ENCODE results near the gene EMSY. TPM values are rescaled to one million over a fixed set of nuclear protein-coding genes. Genes with fewer than 3 reads are reported as not detected.

The EMSY gene
- total and polyA plus RNA-seq, 2 of the 13 experiments (the other 11 are each of a cell fraction or from before 2014, with no cell fraction given), result 11.6 to 18.5 TPM

DNA sequence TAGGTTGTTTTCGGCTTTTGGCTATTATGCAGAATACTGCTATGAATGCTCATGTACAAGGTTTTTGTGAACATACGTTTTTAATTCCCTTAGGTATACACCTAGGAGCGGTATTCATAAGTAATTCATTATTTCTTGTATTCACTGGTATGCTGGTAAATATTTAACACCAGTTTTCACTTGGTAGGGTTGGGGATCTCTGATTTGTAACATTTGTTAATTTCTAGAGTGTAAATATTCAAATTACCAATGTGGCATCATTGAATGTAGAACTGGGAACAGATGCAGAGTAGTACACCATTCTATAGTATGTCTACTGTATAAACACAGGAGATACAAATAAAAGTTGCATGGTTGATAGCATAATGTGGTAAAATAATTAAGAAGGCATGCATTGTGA lies 47.4 kb upstream of the EMSY start:
- Histone ChIP-seq H4K20me1 (ENCODE audit: insufficient read depth, low read length) (no peaks in the 10 kb centered on the region), H2AFZ (ENCODE audit: low read length) (no peak overlapping the region), H3K27ac (ENCODE audit: extremely low read length, insufficient read depth, low read length) (no peak overlapping the region), H3K4me2 (ENCODE audit: low read depth, low read length) (no peak overlapping the region), H3K79me2 (ENCODE audit: insufficient read depth, low read length) (no peaks in the 10 kb centered on the region), H3K36me3 (replicated peaks in 1 of 2; ENCODE audit: control insufficient read depth in 1 of 2, insufficient read depth in 2 of 2, low read length in 2 of 2) (no peaks in the 10 kb centered on the region), H3K27me3 (ENCODE audit: control insufficient read depth in 1 of 2, insufficient read depth in 2 of 2, low read length in 2 of 2) (no peaks in the 10 kb centered on the region), H3K9me3 (ENCODE audit: low read length) (no peaks in the 10 kb centered on the region), H3K4me1 (ENCODE audit: insufficient read depth, low read length) (peaks cover 4% of the 10 kb centered on the region), H3K9ac (ENCODE audit: insufficient read depth, low read depth, low read length) (no peak overlapping the region), H3K4me3 (replicated peaks in 1 of 3; ENCODE audit: insufficient read depth in 1 of 3, low read depth in 2 of 3, low read length in 3 of 3) (no peak overlapping the region)
- no TSS peak for BruUV-seq (replicated peaks)
- CTCF ChIA-PET (ENCODE audit: low intra/inter-chr PET ratio, low total read pairs), result no interaction called here
- POLR2A ChIA-PET, result no interaction called here
- in situ Hi-C loops (cut with HindIII; ENCODE audit: extremely low pct_ligation_motif_present, low pct_unique_long_range_greater_than_20kb), result no loop called here
- ATAC-seq, result no peak
- intact Hi-C loops (cut with micrococcal nuclease; ENCODE audit: unreplicated experiment), result no loop called here
- no peak for DNase-seq (ENCODE audit: low spot score)
- FAIRE-seq, result no peak
- 76% methylated on average over 3 of the region's 3 CpGs for WGBS (ENCODE audit: low lambda C conversion rate)
- TF ChIP-seq, protein P1, sequence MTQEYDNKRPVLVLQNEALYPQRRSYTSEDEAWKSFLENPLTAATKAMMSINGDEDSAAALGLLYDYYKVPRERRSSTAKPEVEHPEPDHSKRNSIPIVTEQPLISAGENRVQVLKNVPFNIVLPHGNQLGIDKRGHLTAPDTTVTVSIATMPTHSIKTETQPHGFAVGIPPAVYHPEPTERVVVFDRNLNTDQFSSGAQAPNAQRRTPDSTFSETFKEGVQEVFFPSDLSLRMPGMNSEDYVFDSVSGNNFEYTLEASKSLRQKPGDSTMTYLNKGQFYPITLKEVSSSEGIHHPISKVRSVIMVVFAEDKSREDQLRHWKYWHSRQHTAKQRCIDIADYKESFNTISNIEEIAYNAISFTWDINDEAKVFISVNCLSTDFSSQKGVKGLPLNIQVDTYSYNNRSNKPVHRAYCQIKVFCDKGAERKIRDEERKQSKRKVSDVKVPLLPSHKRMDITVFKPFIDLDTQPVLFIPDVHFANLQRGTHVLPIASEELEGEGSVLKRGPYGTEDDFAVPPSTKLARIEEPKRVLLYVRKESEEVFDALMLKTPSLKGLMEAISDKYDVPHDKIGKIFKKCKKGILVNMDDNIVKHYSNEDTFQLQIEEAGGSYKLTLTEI (CRISPR knock-in tag; conservative IDR thresholded peaks at IDR 0.05), result no peak
- TF ChIP-seq ZSCAN30 (CRISPR knock-in tag; IDR thresholded peaks at IDR 0.05), result no peak
- no peak for TF ChIP-seq NONO (IDR thresholded peaks at IDR 0.05)
- no peak for TF ChIP-seq NONO (CRISPR knock-in tag; conservative IDR thresholded peaks at IDR 0.05)
- TF ChIP-seq, protein P2, sequence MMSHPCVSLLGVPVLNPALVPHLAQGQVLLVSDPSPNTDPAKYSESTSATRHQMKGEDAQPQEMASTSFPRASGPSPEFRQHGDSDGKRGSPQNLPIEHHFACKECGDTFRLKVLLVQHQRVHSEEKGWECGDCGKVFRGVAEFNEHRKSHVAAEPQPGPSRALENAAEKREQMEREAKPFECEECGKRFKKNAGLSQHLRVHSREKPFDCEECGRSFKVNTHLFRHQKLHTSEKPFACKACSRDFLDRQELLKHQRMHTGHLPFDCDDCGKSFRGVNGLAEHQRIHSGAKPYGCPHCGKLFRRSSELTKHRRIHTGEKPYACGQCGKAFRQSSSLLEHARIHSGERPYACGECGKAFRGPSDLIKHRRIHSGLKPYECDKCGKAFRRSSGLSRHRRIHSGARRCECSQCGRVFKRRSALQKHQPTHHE (CRISPR knock-in tag; IDR thresholded peaks at IDR 0.05; ENCODE audit: borderline replicate concordance), result no peak
- TF ChIP-seq, protein P3, sequence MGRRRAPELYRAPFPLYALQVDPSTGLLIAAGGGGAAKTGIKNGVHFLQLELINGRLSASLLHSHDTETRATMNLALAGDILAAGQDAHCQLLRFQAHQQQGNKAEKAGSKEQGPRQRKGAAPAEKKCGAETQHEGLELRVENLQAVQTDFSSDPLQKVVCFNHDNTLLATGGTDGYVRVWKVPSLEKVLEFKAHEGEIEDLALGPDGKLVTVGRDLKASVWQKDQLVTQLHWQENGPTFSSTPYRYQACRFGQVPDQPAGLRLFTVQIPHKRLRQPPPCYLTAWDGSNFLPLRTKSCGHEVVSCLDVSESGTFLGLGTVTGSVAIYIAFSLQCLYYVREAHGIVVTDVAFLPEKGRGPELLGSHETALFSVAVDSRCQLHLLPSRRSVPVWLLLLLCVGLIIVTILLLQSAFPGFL (CRISPR knock-in tag; IDR thresholded peaks at IDR 0.05), result no peak
- no peak for TF ChIP-seq TBL1XR1 (IDR thresholded peaks at IDR 0.05; ENCODE audit: borderline replicate concordance, low read length, partially characterized antibody)
- TF ChIP-seq, protein P4, sequence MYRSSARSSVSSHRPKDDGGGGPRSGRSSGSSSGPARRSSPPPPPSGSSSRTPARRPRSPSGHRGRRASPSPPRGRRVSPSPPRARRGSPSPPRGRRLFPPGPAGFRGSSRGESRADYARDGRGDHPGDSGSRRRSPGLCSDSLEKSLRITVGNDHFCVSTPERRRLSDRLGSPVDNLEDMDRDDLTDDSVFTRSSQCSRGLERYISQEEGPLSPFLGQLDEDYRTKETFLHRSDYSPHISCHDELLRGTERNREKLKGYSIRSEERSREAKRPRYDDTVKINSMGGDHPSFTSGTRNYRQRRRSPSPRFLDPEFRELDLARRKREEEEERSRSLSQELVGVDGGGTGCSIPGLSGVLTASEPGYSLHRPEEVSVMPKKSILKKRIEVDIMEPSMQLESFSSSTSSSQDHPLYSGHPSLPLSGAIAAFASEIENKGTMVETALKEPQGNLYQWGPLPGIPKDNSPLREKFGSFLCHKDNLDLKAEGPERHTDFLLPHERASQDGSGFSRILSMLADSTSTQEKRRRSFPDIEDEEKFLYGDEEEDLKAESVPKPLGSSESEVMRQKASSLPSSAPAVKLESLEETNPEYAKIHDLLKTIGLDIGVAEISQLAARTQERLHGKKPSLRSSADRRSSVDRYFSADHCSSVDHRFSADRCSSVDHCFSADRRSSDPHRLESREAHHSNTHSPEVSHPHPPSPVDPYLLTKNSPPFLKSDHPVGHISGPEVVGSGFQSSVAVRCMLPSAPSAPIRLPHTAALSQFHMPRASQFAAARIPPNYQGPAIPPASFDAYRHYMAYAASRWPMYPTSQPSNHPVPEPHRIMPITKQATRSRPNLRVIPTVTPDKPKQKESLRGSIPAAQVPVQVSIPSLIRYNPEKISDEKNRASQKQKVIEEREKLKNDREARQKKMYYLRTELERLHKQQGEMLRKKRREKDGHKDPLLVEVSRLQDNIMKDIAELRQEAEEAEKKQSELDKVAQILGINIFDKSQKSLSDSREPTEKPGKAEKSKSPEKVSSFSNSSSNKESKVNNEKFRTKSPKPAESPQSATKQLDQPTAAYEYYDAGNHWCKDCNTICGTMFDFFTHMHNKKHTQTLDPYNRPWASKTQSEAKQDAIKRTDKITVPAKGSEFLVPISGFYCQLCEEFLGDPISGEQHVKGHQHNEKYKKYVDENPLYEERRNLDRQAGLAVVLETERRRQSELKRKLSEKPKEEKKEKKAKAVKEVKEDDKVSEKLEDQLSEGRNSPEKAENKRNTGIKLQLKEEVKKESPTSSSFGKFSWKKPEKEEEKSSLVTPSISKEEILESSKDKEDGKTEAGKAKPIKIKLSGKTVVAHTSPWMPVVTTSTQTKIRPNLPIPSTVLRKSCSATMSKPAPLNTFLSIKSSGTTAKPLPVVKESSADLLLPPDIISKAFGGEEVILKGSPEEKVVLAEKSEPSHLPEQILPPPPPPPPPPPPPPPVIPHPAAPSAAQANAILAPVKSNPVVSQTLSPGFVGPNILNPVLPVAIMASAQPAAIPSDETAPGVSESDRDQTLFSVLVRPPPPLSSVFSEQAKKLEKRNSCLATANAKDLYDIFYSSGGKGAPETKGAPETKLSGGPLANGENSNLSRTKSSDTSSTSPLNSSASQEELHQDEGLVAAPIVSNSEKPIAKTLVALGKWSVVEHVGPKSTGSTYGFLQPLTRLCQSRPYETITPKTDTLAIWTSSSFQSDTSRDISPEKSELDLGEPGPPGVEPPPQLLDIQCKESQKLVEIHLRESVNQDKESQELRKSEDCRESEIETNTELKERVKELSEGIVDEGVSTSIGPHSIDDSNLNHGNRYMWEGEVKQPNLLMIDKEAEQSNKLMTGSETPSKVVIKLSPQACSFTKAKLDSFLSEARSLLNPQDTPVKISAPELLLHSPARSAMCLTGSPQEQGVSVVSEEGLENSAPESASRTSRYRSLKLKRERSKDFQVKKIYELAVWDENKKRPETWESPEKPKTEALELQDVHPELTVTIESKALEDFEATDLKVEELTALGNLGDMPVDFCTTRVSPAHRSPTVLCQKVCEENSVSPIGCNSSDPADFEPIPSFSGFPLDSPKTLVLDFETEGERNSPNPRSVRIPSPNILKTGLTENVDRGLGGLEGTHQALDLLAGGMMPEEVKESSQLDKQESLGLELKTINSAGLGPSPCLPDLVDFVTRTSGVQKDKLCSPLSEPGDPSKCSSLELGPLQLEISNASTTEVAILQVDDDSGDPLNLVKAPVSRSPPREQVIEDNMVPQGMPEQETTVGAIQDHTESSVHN (CRISPR knock-in tag; IDR thresholded peaks at IDR 0.05), result no peak
- no peak for TF ChIP-seq YEATS2 (CRISPR knock-in tag; IDR thresholded peaks at IDR 0.05; ENCODE audit: borderline replicate concordance)
